GM12892 (cell line): ENCODE data around the gene SREBF1.
A peak's percentile ranks its signal among the peaks of the same experiment; 100 is the strongest.

Experiments
- DNase-seq: peaks from one replicate; pipeline ENCODE4 v3.0.0; 2011; ENCODE audit not compliant: insufficient read length
- FAIRE-seq: peaks from 2 replicates; lab custom pipeline; 2011; peaks lifted over from hg19 to GRCh38; lab: Jason Lieb, UNC
- POLR2A ChIP-seq: IDR thresholded peaks from 2 replicates; pipeline ENCODE4 v1.6.1; 2011; ENCODE audit warnings: low read depth, low read length, control low read depth
- POLR2AphosphoS5 ChIP-seq: IDR thresholded peaks from 2 replicates; pipeline ENCODE4 v1.6.1; 2011; ENCODE audit warnings: low read depth, low read length, control low read depth
- TAF1 ChIP-seq: IDR thresholded peaks from 2 replicates; pipeline ENCODE4 v1.6.1; 2011; ENCODE audit warnings: low read depth, mild to moderate bottlenecking, control low read depth, low read length, borderline replicate concordance

Gene SREBF1

DNA sequence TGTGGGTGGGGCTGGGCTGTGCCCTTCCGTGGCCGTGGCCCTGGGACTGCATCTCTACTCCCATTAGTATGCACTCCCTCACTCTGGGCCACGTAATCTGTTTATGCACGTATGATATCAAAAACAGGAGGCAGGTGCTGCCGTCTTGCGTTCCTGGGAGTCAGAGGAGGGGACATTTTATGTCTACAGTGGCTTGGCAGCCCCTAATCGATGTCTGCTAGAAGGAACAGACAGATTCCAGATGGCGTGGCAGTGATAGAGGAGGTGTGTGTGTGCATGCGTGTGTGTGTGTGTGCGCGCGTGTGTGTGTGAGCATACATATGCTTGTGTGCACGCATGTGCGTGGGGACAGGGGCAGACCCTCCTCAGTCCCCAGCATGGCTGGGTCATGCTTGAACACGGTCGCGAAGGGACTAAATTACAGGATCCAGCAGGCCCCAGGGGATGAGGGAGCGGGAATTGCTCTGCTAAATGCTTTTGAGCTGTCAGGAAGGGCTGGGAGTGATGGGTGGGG is 44.7 kb downstream of the SREBF1 start:
- TF ChIP-seq POLR2AphosphoS5 (no peak), TAF1 (no peak), POLR2A (no peak)
- DNase-seq (no peak), FAIRE-seq (no peak)

- no peak for DNase-seq
These were observed 45.9 kb downstream of the SREBF1 start for GRCh38 chr17:17790637-17791464.

DNA sequence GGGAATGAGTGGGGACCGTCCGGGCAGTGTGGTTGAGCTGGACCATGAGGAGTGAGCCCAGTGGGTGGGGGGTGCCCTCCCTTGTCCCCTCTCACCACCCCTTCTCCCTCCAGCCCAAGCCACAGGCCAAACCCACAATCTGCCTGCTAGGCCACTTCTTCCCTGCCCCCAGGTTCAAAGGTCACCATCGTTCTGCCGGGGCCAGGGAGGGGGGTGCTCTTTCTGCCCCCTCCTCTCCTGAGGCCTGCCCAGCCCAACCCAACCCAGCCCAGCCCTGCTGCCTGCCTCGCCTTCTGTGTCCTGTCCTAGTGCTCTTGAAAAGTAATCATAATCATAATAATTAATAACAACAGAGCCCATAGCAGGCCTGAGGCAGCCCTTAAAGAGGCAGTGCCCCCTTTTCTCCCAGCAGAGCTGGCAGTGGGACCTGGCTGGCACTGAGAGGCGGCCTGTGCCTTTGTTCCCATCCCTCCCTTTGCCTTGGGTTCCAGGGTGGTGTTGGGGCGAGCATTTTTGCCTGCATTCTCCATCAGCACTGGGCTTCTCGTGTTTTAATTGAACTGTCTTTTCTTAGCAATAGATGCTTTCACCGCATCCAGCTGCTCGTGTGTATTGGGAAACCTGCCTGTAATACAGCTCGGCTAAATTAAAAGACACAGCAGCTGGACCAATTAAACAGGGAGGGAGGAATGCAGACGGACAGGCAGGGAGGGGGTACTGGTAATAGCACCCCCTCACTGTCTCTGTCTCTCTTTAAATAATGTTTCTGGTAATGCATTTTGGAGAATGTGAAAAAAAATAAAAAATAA is 46.8 kb downstream of the SREBF1 start:
- TF ChIP-seq POLR2A = no peak
- no peak for TF ChIP-seq POLR2AphosphoS5
- no peak for TF ChIP-seq TAF1
- FAIRE-seq = no peak

More at GRCh38 chr17:17790637-17791464, 45.9 kb downstream of the SREBF1 start:
- TF ChIP-seq TAF1 (no peak), POLR2A (no peak), POLR2AphosphoS5 (no peak)
- no peak for FAIRE-seq

DNA sequence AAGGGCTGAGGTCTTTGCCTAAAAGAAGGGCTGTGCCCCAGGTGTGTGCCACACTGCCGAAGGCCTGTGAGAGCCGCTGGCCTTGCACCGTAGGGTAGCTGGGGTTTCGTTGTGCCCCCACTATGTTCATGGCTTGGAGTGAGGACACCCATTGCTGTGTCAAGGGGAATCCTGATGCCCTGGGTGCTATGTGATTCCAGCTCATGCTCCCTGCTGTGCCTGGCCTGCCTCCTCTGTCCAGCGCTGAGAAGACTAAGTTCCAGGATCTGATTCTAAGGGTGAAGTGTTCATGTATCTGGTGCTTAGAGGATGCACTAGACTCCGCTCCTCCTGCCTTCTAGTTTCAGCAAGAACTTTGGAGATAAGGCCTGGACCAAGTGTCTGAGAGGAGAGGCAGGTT is 47.4 kb downstream of the SREBF1 start:
- no peak for DNase-seq
- FAIRE-seq = no peak
- no peak for TF ChIP-seq POLR2A
- no peak for TF ChIP-seq POLR2AphosphoS5
- TF ChIP-seq TAF1 = no peak

More for the DNA sequence above, 46.8 kb downstream of the SREBF1 start:
- no peak for DNase-seq

DNA sequence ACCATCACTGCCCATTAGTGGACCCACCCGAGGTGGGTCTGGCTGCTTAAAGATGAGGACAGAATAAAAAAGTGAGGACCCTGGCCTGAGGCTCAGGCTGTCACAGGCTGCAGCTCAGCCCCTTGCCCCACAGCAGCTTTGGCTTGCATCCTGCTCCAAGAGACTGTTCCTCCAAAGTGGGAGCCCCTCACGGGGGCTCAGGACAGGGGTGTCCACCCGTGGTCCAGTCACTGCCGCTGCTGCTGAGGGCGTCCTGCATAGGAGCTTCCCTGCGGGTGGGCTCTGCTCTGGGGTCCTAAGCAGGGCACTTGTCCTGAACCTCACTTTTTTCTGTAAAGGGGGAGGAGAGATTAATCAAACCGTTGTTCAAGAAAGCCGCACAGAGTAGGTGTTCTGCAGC is 47.8 kb downstream of the SREBF1 start:
- DNase-seq (no peak), FAIRE-seq (no peak)
- TF ChIP-seq TAF1 = no peak
- no peak for TF ChIP-seq POLR2AphosphoS5
- no peak for TF ChIP-seq POLR2A

GRCh38 chr17:17787568-17787967 is 49.2 kb downstream of the SREBF1 start:
- no peak for TF ChIP-seq POLR2AphosphoS5
- TF ChIP-seq TAF1 = no peak
- no peak for TF ChIP-seq POLR2A
- no peak for DNase-seq
- FAIRE-seq = no peak

- TF ChIP-seq POLR2AphosphoS5 (no peak), TAF1 (no peak), POLR2A (no peak)
- DNase-seq (no peak), FAIRE-seq (no peak)
These were observed 49.8 kb downstream of the SREBF1 start for GRCh38 chr17:17786998-17787397.

GRCh38 chr17:17785407-17785806 is 51.4 kb downstream of the SREBF1 start:
- DNase-seq (no peak), FAIRE-seq (no peak)
- no peak for TF ChIP-seq POLR2AphosphoS5
- no peak for TF ChIP-seq TAF1
- TF ChIP-seq POLR2A = no peak

DNA sequence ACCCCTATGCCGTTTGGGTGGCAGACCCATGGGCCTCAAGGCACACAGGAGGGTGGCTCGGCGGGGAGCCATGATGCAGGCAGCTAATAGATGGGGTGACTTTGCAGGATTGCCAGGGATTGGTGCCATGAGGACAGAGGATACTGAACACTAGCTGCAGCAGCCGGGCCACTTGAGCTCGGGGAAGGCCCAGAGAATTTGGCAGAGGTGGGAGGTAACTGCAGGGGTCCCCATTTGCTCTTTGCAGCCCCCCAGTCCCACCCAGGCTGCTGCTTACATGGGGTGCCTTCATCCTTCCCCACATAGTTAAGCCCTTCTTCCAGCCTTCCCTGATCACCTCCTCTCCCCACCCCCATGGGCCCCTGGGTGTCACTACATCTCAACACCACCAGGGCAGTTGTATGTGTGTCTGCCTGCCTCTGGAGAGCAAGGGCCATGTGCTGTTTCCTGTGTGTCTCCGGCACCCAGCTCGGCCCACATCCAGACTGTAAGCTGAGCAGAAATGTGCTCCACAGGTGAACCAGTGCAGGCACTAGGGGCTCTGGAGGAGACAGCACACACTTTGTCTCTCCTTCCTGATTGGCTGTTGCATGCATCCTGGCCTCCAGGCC is 52.0 kb downstream of the SREBF1 start:
- no peak for TF ChIP-seq TAF1
- TF ChIP-seq POLR2A = no peak
- TF ChIP-seq POLR2AphosphoS5 = no peak
- no peak for DNase-seq
- FAIRE-seq = peak; percentile 71

- FAIRE-seq (peak; percentile 44), DNase-seq (no peak)
- TF ChIP-seq POLR2AphosphoS5 (no peak), POLR2A (no peak), TAF1 (no peak)
These were observed 52.7 kb downstream of the SREBF1 start for GRCh38 chr17:17783825-17784656.
